ENCODE measurements around the gene TIMM13.

Gene TIMM13

DNA sequence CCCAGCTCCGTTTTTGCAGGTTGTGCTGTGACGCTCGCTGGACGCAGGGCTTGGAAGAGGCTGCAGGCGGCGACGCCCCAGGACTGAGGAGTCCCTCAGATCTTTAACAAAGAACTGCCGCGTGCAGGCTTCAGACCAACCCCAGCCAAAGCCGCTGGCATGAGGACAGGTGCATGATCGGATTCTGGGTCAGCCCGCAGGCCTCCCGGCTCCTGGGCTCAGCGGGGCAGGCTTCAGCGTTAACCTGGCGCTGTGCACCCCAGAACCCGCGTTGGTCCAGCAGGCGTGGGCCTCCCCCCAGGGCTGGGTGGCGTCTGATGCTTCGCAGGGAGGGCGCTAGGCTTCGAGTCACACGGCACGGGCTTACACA, 920 bp upstream of the TIMM13 start:
- H3K4me3 ChIP-seq (ENCODE audit: low read depth, low read length): no peak overlapping the region; the same call in 1 of the 2 replicates
- TF ChIP-seq, protein P1, sequence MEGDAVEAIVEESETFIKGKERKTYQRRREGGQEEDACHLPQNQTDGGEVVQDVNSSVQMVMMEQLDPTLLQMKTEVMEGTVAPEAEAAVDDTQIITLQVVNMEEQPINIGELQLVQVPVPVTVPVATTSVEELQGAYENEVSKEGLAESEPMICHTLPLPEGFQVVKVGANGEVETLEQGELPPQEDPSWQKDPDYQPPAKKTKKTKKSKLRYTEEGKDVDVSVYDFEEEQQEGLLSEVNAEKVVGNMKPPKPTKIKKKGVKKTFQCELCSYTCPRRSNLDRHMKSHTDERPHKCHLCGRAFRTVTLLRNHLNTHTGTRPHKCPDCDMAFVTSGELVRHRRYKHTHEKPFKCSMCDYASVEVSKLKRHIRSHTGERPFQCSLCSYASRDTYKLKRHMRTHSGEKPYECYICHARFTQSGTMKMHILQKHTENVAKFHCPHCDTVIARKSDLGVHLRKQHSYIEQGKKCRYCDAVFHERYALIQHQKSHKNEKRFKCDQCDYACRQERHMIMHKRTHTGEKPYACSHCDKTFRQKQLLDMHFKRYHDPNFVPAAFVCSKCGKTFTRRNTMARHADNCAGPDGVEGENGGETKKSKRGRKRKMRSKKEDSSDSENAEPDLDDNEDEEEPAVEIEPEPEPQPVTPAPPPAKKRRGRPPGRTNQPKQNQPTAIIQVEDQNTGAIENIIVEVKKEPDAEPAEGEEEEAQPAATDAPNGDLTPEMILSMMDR (IDR thresholded peaks at IDR 0.05; ENCODE audit: low read depth, low read length): no peak

DNA sequence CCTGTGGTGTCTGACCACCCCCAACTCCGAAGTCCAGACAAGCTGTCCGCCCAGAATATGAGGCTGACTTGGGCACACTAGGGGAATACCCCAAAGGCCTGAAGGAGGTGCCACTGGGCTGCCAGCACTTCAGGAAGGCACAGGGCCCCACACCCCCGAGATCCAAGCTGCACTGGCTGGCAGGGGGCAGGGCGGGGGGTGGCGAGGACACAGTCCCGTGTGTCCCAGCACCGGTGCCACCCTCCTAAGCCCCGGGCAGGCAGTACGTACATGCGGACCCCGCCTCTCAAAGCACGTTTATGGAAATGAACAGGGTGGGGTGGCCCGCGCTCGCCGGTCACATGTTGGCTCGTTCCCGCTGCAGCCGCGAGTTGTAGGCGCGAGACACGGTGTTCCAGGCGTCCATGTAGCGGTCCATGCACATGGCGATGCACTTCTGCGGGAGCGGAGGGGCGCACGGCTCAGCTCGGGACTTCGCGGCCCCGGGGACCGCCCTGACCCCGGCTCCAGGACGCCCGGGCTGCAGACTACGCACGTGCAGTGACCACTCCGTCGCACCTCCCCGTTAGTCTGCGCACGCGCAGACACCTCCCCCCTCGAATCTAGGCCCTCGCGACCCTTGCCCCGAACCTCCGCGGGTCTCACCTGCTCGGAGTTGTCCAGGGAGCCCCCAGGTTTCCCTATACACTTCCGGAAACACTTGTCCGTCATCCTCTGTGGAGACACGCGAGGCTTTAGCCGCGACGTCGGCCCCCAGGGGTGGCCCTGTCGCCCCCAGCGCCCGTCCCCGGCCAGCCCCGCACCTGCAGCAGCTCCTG, 566 bp downstream of the TIMM13 start:
- H3K4me3 ChIP-seq (ENCODE audit: low read depth, low read length): peak overlapping the region; percentile 91
- TF ChIP-seq, protein P1 (IDR thresholded peaks at IDR 0.05; ENCODE audit: low read depth, low read length): no peak

DNA sequence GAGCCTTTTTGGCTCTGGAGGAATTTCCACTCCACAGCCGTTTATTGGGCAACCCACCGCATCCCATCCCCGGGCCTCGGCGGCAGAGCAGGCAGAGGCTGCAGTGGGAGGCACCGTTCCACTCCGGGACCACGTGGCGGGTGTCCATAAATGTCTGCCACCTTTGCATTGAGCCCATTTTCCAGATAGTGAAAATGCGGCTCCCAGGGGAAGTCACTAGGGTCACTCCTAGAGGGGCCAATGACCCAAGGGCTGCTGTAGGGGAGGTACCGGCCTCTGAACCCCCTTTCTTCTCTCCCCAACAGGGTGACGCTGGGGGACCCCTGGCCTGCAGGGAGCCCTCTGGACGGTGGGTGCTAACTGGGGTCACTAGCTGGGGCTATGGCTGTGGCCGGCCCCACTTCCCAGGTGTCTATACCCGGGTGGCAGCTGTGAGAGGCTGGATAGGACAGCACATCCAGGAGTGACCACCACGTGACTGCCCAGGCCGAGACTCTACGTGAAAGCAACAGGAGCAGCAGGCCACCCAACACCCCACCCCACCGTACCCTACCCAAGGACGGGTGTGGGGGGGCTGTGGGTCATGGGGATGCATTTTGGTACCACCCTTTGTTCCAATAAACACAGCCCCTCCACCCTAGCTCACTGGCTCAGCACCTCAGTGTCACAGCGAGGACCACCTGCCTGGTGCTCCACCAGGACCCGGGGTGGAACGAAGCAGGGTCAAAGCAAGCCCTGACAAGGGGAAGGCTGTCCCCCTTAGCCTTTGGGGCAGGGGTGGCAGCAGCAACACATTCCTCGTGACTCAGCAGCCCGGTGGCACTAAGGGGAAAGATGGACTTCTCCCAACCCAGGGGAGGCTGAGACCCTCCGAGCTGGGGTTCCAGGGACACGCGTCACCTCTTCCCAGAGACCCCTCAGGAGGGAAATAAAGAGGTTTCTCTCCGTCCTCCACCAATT, 1.5 kb downstream of the TIMM13 start:
- TF ChIP-seq, protein P1 (IDR thresholded peaks at IDR 0.05; ENCODE audit: low read depth, low read length): no peak
- peak overlapping the region; percentile 91 for H3K4me3 ChIP-seq (ENCODE audit: low read depth, low read length)

DNA sequence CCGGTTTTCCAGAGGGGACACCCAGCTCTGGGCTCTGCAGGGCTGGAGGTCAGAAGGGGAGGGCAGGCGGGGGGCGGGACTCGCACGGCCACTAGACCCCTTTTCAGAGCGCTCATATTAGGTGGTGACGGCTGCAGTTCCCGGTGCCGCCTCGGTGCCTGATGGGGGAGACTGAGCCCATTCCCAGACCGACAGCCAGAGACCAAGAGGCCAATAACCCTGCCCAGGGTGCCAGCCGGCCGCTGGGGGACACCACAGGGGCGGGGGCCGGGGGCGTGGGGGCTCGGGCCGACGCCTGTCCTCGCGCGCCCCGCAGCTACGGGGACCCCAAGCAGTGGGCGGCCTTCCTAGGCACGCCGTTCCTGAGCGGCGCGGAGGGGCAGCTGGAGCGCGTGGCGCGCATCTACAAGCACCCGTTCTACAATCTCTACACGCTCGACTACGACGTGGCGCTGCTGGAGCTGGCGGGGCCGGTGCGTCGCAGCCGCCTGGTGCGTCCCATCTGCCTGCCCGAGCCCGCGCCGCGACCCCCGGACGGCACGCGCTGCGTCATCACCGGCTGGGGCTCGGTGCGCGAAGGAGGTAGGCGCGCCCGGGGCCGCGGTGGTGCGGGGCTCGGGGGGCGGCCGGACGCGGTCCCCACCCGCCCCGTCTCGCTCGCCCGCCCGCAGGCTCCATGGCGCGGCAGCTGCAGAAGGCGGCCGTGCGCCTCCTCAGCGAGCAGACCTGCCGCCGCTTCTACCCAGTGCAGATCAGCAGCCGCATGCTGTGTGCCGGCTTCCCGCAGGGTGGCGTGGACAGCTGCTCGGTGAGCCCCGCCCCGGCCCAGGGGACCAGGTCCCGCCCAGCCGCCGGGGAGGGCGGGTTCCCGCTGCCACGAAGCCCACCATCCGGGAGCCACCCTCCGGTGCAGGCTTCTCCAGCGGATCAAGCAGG, 2.4 kb downstream of the TIMM13 start:
- TF ChIP-seq, protein P1 (IDR thresholded peaks at IDR 0.05; ENCODE audit: low read depth, low read length): no peak
- no peak overlapping the region for H3K4me3 ChIP-seq (ENCODE audit: low read depth, low read length)

DNA sequence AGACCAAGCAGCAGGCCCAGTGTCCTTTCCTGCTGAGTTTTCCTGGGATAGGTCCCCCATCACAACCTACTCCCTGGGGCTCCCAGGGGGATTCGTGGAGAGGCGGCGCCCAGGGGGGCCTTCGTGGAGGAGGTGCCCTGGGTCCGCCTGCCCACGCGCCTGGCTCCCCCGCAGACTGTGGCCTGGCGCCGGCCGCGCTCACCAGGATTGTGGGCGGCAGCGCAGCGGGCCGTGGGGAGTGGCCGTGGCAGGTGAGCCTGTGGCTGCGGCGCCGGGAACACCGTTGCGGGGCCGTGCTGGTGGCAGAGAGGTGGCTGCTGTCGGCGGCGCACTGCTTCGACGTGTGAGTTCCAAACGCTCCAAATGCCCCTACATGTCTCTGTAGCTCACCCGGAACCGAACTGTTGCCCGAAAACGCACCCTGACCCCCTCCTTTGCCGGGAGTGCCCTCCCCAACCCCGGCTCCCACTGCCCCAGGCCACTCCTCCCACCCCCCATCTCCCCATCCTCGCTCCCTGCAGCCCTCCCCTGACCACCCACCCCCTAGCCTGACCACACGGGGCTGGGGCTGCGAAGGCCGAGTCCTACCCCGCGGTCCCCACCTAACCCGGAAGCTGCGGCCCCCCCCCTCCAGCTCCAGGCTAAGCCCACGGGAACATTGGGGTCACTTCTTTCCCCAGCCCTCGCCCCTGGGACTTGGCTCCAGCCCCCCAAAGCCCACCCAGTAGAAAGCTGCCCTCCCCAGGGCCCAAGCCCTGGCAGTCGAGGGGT, 3.3 kb downstream of the TIMM13 start:
- TF ChIP-seq, protein P1 (IDR thresholded peaks at IDR 0.05; ENCODE audit: low read depth, low read length): no peak
- H3K4me3 ChIP-seq (ENCODE audit: low read depth, low read length): no peak overlapping the region
